ENCODE measurements around the gene CTDSPL.
A peak's percentile ranks its signal among the peaks of the same experiment; 100 is the strongest.

The CTDSPL gene

DNA sequence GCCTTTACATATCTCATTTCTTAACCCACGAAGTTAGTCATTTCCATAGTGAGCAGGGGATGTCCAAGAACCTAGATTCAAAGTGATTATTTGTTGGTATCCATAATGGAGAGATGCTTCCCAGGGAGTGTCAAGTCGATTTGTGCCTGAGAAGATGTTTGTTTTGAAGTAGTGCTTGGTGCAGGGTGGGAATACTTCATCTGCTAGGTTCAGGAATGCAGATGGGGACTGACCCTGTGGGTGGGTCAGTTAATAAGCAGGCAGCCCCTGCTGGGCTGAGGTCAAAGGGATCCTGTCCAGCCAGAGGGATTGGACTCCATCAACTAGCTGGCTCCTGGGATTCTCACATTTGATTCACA, 84.8 kb downstream of the CTDSPL start:
- Histone ChIP-seq H3K9me3 (no peaks in the 10 kb centered on the region), H3K36me3 (no peaks in the 10 kb centered on the region), H3K27ac (peak overlapping the region; percentile 60 to 61), H3K4me1 (peaks cover 0 to 80% (median 54%) of the 10 kb centered on the region in 4 donors), H3K27me3 (no peaks in the 10 kb centered on the region), H3K4me3 (no peak overlapping the region)
- TF ChIP-seq, protein P1, sequence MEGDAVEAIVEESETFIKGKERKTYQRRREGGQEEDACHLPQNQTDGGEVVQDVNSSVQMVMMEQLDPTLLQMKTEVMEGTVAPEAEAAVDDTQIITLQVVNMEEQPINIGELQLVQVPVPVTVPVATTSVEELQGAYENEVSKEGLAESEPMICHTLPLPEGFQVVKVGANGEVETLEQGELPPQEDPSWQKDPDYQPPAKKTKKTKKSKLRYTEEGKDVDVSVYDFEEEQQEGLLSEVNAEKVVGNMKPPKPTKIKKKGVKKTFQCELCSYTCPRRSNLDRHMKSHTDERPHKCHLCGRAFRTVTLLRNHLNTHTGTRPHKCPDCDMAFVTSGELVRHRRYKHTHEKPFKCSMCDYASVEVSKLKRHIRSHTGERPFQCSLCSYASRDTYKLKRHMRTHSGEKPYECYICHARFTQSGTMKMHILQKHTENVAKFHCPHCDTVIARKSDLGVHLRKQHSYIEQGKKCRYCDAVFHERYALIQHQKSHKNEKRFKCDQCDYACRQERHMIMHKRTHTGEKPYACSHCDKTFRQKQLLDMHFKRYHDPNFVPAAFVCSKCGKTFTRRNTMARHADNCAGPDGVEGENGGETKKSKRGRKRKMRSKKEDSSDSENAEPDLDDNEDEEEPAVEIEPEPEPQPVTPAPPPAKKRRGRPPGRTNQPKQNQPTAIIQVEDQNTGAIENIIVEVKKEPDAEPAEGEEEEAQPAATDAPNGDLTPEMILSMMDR (IDR thresholded peaks at IDR 0.05) = no peak
- DNase-seq = no peak
- intact Hi-C loops (cut with DNase I; ENCODE audit: low total_unique reads) = no loop called here

DNA sequence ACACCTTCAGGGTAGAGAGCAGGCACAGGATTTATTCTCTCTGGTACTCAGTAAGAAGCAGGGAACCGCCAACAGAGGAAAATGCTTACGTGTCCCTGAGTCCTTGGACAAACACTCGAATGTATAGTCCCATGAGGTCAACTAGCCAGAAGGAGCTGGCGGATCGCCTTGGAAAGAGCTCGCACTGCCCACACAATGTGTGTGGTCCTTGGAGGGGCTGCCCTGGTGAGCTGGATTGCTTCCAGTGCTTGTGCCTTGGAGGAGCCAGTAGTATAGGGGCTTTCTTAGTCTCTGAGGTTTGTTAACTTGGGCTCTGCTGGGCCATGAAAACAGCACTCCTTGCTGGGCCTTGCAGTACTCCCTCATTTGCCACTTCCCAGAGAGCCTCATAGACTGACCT, 88.2 kb downstream of the CTDSPL start:
- peak overlapping the region; percentile 73 to 75 for H3K27ac ChIP-seq
- intact Hi-C loops (cut with DNase I; ENCODE audit: low total_unique reads) = no loop called here
- no peak overlapping the region for H3K4me3 ChIP-seq
- DNase-seq = no peak
- TF ChIP-seq, protein P1 (IDR thresholded peaks at IDR 0.05) = no peak
- peaks cover 0 to 5% (median 5%) of the 10 kb centered on the region in 3 donors for H3K36me3 ChIP-seq
- H3K27me3 ChIP-seq = no peaks in the 10 kb centered on the region
- peaks cover 0 to 61% (median 38%) of the 10 kb centered on the region in 4 donors for H3K4me1 ChIP-seq
- H3K9me3 ChIP-seq = no peaks in the 10 kb centered on the region

DNA sequence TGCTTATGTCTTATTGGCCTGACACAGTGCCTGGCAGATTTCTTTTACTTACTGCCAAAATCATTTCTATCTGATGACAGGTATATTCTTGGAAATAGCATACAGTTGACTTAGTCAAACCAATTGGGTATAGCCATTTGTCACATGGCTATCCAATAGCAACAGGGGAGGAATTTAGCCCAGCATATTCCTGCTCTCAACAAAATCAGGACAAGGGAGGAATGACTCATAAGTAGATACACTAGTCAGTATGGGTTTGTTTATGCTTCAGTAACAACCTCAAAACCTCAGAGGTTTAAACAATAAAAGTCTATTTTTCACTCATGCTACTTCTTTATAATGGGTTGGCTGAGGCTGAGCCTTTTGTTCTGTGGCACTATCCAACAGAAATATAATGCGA, 90.9 kb downstream of the CTDSPL start:
- Histone ChIP-seq H3K27ac (peak overlapping the region; percentile 73 to 75), H3K9me3 (no peaks in the 10 kb centered on the region), H3K36me3 (peaks cover 0 to 12% (median 8%) of the 10 kb centered on the region in 3 donors), H3K4me3 (no peak overlapping the region), H3K4me1 (peaks cover 0 to 61% (median 31%) of the 10 kb centered on the region in 4 donors), H3K27me3 (no peaks in the 10 kb centered on the region)
- intact Hi-C loops (cut with DNase I; ENCODE audit: low total_unique reads) = no loop called here
- TF ChIP-seq, protein P1 (IDR thresholded peaks at IDR 0.05) = no peak
- no peak for DNase-seq

- no peak overlapping the region for H3K4me3 ChIP-seq
- TF ChIP-seq, protein P1 (IDR thresholded peaks at IDR 0.05) = no peak
- H3K9me3 ChIP-seq = no peaks in the 10 kb centered on the region
- peak overlapping the region in 1 of 2 donors; percentile 1 for H3K27ac ChIP-seq
- no peaks in the 10 kb centered on the region for H3K27me3 ChIP-seq
- no peak for DNase-seq
- peaks cover 0 to 63% (median 33%) of the 10 kb centered on the region in 4 donors for H3K4me1 ChIP-seq
- intact Hi-C loops (cut with DNase I; ENCODE audit: low total_unique reads) = no loop called here
- H3K36me3 ChIP-seq = peaks cover 0 to 12% (median 8%) of the 10 kb centered on the region in 3 donors
Measured at GRCh38 chr3:37953226-37953625, 91.5 kb downstream of the CTDSPL start.

- peaks cover 0 to 63% (median 33%) of the 10 kb centered on the region in 4 donors for H3K4me1 ChIP-seq
- H3K4me3 ChIP-seq = no peak overlapping the region
- TF ChIP-seq, protein P1 (IDR thresholded peaks at IDR 0.05) = no peak
- H3K36me3 ChIP-seq = peaks cover 0 to 12% (median 8%) of the 10 kb centered on the region in 3 donors
- no peak for DNase-seq
- H3K27me3 ChIP-seq = no peaks in the 10 kb centered on the region
- intact Hi-C loops (cut with DNase I; ENCODE audit: low total_unique reads) = no loop called here
- H3K9me3 ChIP-seq = no peaks in the 10 kb centered on the region
- peak overlapping the region; percentile 1 to 9 for H3K27ac ChIP-seq
Measured at GRCh38 chr3:37953707-37954394, 92.2 kb downstream of the CTDSPL start.

All from tibial artery (tissue), 4 donors.